Panc1 (cell line): ENCODE results near the gene MAK. TPM values are rescaled to one million over a fixed set of nuclear protein-coding genes. Genes with fewer than 3 reads are reported as not detected.
A peak's percentile ranks its signal among the peaks of the same experiment; 100 is the strongest.

ENCODE experiments used
- ATAC-seq: fragments of 200-7000 bp; cut with Tn5 transposase; 2 replicates; pipeline ENCODE4 v1.9.1; 2020; ENCODE audit warnings: mild to moderate bottlenecking, moderate library complexity
- BruUV-seq: library from RNA; stranded (reverse); fragments of 400-500 nt; replicated peaks from 2 replicates; lab custom pipeline; 2021; lab: Mats Ljungman, UMichigan
- CTCF ChIA-PET: fragments of 300-600 bp; sonication (Branson Sonifier 250); formaldehyde crosslinking; loops from one replicate; lab custom pipeline; 2022; ENCODE audit warnings: antibody characterized with exemption; lab: Charles Lee
- POLR2A ChIA-PET: fragments of 300-600 bp; sonication (Branson Sonifier 250); formaldehyde crosslinking; loops from one replicate; lab custom pipeline; 2022; ENCODE audit warnings: antibody characterized with exemption; lab: Charles Lee
- DNase-seq: peaks from one replicate; pipeline ENCODE4 v3.0.0-alpha.2; 2010; ENCODE audit warnings: low read depth, low spot score
- H3K27ac ChIP-seq: 2 replicates; pipeline ENCODE4 v1.5.1; 2011; ENCODE audit warnings: mild to moderate bottlenecking, low read length, inconsistent platforms
- H3K27me3 ChIP-seq: fragments of 200-500 bp; sonication (Bioruptor generic); 2 replicates; pipeline ENCODE4 v1.6.0; 2014; ENCODE audit warnings: low read length, inconsistent platforms; ENCODE audit not compliant: control insufficient read depth, insufficient read depth
- H3K36me3 ChIP-seq: fragments of 200-500 bp; sonication (Bioruptor generic); 2 replicates; pipeline ENCODE4 v1.5.1; 2014; ENCODE audit warnings: inconsistent platforms, mild to moderate bottlenecking, low read length, moderate library complexity; ENCODE audit not compliant: control insufficient read depth, insufficient read depth
- H3K4me1 ChIP-seq: 2 replicates; pipeline ENCODE4 v1.5.1; 2011; ENCODE audit warnings: inconsistent platforms, mild to moderate bottlenecking, low read length, moderate library complexity; ENCODE audit not compliant: control insufficient read depth, insufficient read depth
- H3K4me3 ChIP-seq, 2 experiments: 2 replicates each; pipeline ENCODE4 v1.5.1; 2011 to 2012; ENCODE audit warnings: low read depth in 2 of 2, low read length in 2 of 2, mild to moderate bottlenecking in 2 of 2, inconsistent platforms in 1 of 2, moderate library complexity in 1 of 2
- H3K9me3 ChIP-seq: fragments of 200-500 bp; sonication (Bioruptor generic); 2 replicates; pipeline ENCODE4 v1.5.1; 2014; ENCODE audit warnings: low read depth, mild to moderate bottlenecking, inconsistent platforms, low read length, moderate library complexity; ENCODE audit not compliant: control insufficient read depth, insufficient read depth
- POLR2AphosphoS5 ChIP-seq: IDR thresholded peaks from 2 replicates; pipeline ENCODE4 v1.6.1; 2012; ENCODE audit warnings: mild to moderate bottlenecking, low read depth, low read length, moderate library complexity
- SIN3A ChIP-seq: IDR thresholded peaks from 2 replicates; pipeline ENCODE4 v1.6.1; 2012; ENCODE audit warnings: low read depth, mild to moderate bottlenecking, low read length, moderate library complexity, borderline replicate concordance; ENCODE audit not compliant: insufficient read depth
- TCF7L2 ChIP-seq: IDR thresholded peaks from 2 replicates; pipeline ENCODE4 v1.6.1; 2011; ENCODE audit warnings: mild to moderate bottlenecking, low read depth, low read length, inconsistent platforms
- in situ Hi-C: cut with HindIII; loops from 2 replicates; pipeline ENCODE4 v1.10.0; 2016; ENCODE audit warnings: low sequenced_read_pairs, low pct_unique_long_range_greater_than_20kb
- intact Hi-C: fragments of 100-400 bp; cut with micrococcal nuclease; formaldehyde crosslinking; loops from one replicate; pipeline ENCODE4 v1.10.0; 2022; ENCODE audit not compliant: unreplicated experiment
- total RNA-seq: library from RNA; stranded (reverse); gene quantifications from one replicate; pipeline ENCODE4 v1.2.1, GENCODE V29; 2021; ENCODE audit not compliant: unreplicated experiment
- TF ChIP-seq, protein P1 (sequence below), 2 experiments: IDR thresholded peaks; 2 replicates each; pipeline ENCODE4 v1.6.1; 2011 to 2012; ENCODE audit warnings: low read depth in 2 of 2, control low read depth in 1 of 2, low read length in 1 of 2, mild to moderate bottlenecking in 1 of 2, moderate library complexity in 1 of 2; ENCODE audit not compliant: insufficient read depth in 1 of 2
- TF ChIP-seq, protein P2 (sequence below): fragments of 450-650 bp; IDR thresholded peaks from 2 replicates; pipeline ENCODE4 v1.5.1; 2017; ENCODE audit warnings: mild to moderate bottlenecking

MAK gene
- total RNA-seq, 1 experiment from 2014 or later = 0.21 TPM

DNA sequence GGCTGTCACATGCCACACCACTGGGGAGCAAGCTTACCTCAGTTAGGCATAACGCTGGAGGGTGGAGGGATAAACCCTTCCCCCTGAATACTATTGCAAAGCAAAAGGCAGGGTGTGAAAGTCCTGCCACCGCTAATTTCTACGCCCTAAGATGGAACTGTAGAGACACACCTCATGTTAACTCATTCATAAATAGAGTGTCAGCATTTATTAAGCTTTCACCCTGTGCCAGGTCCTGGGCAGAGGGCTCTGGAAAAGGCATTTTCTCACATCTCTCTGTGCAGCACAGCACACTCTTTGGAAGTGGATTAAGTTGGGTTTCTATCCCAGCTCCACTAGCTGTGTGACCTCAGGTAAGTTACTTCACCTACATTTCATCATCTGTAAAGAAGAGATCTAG, 68.9 kb downstream of the MAK start:
- H3K4me1 ChIP-seq = no peaks in the 10 kb centered on the region
- H3K27ac ChIP-seq = no peak overlapping the region
- H3K4me3 ChIP-seq = no peak overlapping the region
- intact Hi-C loops (no loop called here), in situ Hi-C loops (no loop called here)
- ChIA-PET POLR2A (no interaction called here), CTCF (no interaction called here)
- DNase-seq (no peak), ATAC-seq (no peak)
- H3K27me3 ChIP-seq = no peaks in the 10 kb centered on the region
- TF ChIP-seq, protein P1, sequence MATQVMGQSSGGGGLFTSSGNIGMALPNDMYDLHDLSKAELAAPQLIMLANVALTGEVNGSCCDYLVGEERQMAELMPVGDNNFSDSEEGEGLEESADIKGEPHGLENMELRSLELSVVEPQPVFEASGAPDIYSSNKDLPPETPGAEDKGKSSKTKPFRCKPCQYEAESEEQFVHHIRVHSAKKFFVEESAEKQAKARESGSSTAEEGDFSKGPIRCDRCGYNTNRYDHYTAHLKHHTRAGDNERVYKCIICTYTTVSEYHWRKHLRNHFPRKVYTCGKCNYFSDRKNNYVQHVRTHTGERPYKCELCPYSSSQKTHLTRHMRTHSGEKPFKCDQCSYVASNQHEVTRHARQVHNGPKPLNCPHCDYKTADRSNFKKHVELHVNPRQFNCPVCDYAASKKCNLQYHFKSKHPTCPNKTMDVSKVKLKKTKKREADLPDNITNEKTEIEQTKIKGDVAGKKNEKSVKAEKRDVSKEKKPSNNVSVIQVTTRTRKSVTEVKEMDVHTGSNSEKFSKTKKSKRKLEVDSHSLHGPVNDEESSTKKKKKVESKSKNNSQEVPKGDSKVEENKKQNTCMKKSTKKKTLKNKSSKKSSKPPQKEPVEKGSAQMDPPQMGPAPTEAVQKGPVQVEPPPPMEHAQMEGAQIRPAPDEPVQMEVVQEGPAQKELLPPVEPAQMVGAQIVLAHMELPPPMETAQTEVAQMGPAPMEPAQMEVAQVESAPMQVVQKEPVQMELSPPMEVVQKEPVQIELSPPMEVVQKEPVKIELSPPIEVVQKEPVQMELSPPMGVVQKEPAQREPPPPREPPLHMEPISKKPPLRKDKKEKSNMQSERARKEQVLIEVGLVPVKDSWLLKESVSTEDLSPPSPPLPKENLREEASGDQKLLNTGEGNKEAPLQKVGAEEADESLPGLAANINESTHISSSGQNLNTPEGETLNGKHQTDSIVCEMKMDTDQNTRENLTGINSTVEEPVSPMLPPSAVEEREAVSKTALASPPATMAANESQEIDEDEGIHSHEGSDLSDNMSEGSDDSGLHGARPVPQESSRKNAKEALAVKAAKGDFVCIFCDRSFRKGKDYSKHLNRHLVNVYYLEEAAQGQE (IDR thresholded peaks at IDR 0.05; ENCODE audit: insufficient read depth in 1 of 2, low read depth in 2 of 2, low read length in 1 of 2) = no peak
- TF ChIP-seq POLR2AphosphoS5 = no peak
- no peak for TF ChIP-seq SIN3A
- TF ChIP-seq, protein P2, sequence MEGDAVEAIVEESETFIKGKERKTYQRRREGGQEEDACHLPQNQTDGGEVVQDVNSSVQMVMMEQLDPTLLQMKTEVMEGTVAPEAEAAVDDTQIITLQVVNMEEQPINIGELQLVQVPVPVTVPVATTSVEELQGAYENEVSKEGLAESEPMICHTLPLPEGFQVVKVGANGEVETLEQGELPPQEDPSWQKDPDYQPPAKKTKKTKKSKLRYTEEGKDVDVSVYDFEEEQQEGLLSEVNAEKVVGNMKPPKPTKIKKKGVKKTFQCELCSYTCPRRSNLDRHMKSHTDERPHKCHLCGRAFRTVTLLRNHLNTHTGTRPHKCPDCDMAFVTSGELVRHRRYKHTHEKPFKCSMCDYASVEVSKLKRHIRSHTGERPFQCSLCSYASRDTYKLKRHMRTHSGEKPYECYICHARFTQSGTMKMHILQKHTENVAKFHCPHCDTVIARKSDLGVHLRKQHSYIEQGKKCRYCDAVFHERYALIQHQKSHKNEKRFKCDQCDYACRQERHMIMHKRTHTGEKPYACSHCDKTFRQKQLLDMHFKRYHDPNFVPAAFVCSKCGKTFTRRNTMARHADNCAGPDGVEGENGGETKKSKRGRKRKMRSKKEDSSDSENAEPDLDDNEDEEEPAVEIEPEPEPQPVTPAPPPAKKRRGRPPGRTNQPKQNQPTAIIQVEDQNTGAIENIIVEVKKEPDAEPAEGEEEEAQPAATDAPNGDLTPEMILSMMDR = no peak
- TF ChIP-seq TCF7L2 = no peak
- no TSS peak for BruUV-seq
- H3K9me3 ChIP-seq = no peaks in the 10 kb centered on the region
- H3K36me3 ChIP-seq = 0 out of 2 replicates have a peak, but pooled peaks cover 6% of the 10 kb centered on the region

DNA sequence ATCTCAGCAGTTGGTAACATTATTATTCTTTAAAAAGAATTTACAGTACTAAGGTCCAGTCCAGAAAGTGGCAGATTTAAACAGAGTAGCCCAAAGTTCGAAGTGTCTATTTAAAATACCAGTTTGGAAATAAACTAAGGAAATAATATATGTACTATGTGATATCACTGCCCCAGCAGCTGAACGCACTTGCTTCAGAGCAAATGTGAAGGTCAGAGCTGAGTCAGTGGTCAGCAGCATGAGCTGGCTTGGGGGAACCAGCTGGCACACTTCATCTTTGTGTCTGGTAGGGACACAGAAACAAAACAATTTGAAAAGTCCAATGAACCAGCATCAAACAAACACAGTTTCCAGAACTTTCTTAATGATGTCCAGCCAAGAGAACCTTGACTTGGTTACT, 75.3 kb downstream of the MAK start:
- Histone ChIP-seq H3K27me3 (no peaks in the 10 kb centered on the region), H3K4me3 (no peak overlapping the region), H3K9me3 (no peaks in the 10 kb centered on the region), H3K36me3 (no peaks in the 10 kb centered on the region), H3K4me1 (peaks cover 24% of the 10 kb centered on the region), H3K27ac (peak overlapping the region; percentile 36; the same call in 1 of the 2 replicates)
- CTCF ChIA-PET = no interaction called here
- TF ChIP-seq, protein P2 = no peak
- no peak for TF ChIP-seq TCF7L2
- TF ChIP-seq POLR2AphosphoS5 = no peak
- no peak for TF ChIP-seq SIN3A
- TF ChIP-seq, protein P1 (IDR thresholded peaks at IDR 0.05; ENCODE audit: insufficient read depth in 1 of 2, low read depth in 2 of 2, low read length in 1 of 2) = no peak
- in situ Hi-C loops = no loop called here
- POLR2A ChIA-PET = no interaction called here
- DNase-seq = no peak
- no TSS peak for BruUV-seq
- no peak for ATAC-seq
- intact Hi-C loops = no loop called here
